Rectal smooth muscle tissue (tissue), 1 donor: Measurements from ENCODE around the gene SLC6A19.
"Not testable (repeated sequence)": the region's sequence is repeated elsewhere in the genome, so short reads cannot be mapped to it uniquely, and the experiment has no call there.

Experiments
- H3K27ac ChIP-seq: one replicate; pipeline ENCODE4 v1.7.0; 2013; ENCODE audit warnings: low read depth, low read length, inconsistent platforms
- H3K27me3 ChIP-seq: one replicate; pipeline ENCODE4 v1.7.0; 2013; ENCODE audit warnings: low read length; ENCODE audit not compliant: control insufficient read depth, insufficient read depth
- H3K36me3 ChIP-seq: one replicate; pipeline ENCODE4 v1.7.0; 2013; ENCODE audit warnings: low read length; ENCODE audit not compliant: control insufficient read depth, insufficient read depth
- H3K4me1 ChIP-seq: one replicate; pipeline ENCODE4 v1.7.0; 2013; ENCODE audit warnings: low read length; ENCODE audit not compliant: control insufficient read depth, insufficient read depth
- H3K4me3 ChIP-seq: one replicate; pipeline ENCODE4 v1.7.0; 2013; ENCODE audit warnings: low read length
- H3K9ac ChIP-seq: one replicate; pipeline ENCODE4 v1.7.0; 2013; ENCODE audit warnings: low read length

Gene SLC6A19

GRCh38 chr5:1257363-1257762 is 56.0 kb downstream of the SLC6A19 start:
- H3K4me3 ChIP-seq = no peak overlapping the region
- no peaks in the 10 kb centered on the region for H3K27me3 ChIP-seq
- no peaks in the 10 kb centered on the region for H3K36me3 ChIP-seq
- H3K9ac ChIP-seq = no peak overlapping the region
- no peak overlapping the region for H3K27ac ChIP-seq
- no peaks in the 10 kb centered on the region for H3K4me1 ChIP-seq

DNA sequence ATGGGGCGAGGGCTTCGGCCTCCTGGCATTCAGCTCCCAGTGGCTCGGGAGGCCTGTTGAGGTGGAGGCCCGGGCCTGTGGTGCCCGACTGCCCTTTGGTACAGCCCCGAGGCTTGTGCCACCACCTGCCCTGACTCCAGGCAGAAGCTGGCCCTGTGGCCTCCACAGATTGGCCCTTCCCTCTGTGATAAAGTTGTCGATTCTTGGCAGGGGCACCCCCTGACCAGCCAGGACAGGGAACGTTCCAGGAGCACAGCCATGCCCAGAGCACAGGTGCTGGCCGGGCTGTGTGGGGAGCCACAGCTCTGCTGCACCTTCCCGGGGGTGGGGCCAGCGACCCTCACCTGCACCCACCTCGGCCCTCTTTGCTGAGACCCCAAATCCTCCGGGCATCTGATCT is 56.4 kb downstream of the SLC6A19 start:
- Histone ChIP-seq H3K4me1 (no peaks in the 10 kb centered on the region), H3K9ac (no peak overlapping the region), H3K27ac (no peak overlapping the region), H3K36me3 (no peaks in the 10 kb centered on the region), H3K4me3 (no peak overlapping the region), H3K27me3 (no peaks in the 10 kb centered on the region)

GRCh38 chr5:1259806-1260480 is 58.5 kb downstream of the SLC6A19 start:
- no peak overlapping the region for H3K9ac ChIP-seq
- H3K4me1 ChIP-seq = no peaks in the 10 kb centered on the region
- H3K36me3 ChIP-seq = no peaks in the 10 kb centered on the region
- H3K4me3 ChIP-seq = no peak overlapping the region
- no peaks in the 10 kb centered on the region for H3K27me3 ChIP-seq
- H3K27ac ChIP-seq = no peak overlapping the region

- Histone ChIP-seq H3K36me3 (no peaks in the 10 kb centered on the region), H3K4me1 (no peaks in the 10 kb centered on the region), H3K27me3 (no peaks in the 10 kb centered on the region), H3K4me3 (no peak overlapping the region), H3K27ac (no peak overlapping the region), H3K9ac (no peak overlapping the region)
These were observed 60.2 kb downstream of the SLC6A19 start for GRCh38 chr5:1261643-1262042.

DNA sequence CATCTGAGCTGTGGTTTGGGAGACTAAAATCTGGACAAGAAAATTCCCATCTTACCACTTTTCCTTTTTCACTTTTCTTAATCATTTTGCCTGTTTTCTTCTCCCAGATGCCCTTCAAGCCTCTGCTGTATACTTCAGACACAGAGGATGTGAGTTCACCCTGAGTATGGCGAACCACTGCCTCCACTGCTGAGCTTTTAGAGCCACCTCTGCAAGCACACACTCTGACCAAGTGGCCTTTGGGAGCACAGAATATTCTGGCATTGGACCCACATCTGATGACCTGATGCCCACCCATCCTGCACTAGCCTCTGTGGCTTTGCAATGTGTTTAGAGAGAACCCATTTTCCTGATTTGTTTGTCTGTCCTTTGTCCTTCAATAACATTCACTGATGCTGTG is 61.0 kb downstream of the SLC6A19 start:
- no peak overlapping the region for H3K4me3 ChIP-seq
- no peaks in the 10 kb centered on the region for H3K27me3 ChIP-seq
- H3K9ac ChIP-seq = no peak overlapping the region
- H3K27ac ChIP-seq = no peak overlapping the region
- no peaks in the 10 kb centered on the region for H3K4me1 ChIP-seq
- H3K36me3 ChIP-seq = no peaks in the 10 kb centered on the region

DNA sequence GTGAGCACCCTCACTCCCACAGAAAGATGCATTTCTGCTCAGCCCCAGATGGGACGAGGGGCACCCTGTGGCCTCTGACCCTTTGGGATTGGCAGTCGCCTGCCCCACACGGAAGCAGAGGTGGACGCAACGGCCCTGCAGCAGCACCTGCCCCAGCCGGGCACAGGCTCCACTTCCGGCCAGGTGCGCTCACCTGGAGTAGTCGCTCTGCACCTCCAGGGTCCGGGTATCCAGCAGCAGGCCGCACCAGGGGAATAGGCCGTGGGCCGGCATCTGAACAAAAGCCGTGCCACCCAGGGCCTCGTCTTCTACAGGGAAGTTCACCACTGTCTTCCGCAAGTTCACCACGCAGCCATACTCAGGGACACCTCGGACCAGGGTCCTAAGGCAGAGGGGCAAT is 62.8 kb downstream of the SLC6A19 start:
- Histone ChIP-seq H3K27ac (no peak overlapping the region), H3K9ac (no peak overlapping the region), H3K27me3 (no peaks in the 10 kb centered on the region), H3K36me3 (no peaks in the 10 kb centered on the region), H3K4me1 (no peaks in the 10 kb centered on the region), H3K4me3 (no peak overlapping the region)

GRCh38 chr5:1265026-1265425 is 63.6 kb downstream of the SLC6A19 start:
- H3K27ac ChIP-seq = no peak overlapping the region
- H3K4me3 ChIP-seq = no peak overlapping the region
- no peaks in the 10 kb centered on the region for H3K4me1 ChIP-seq
- no peak overlapping the region for H3K9ac ChIP-seq
- H3K27me3 ChIP-seq = no peaks in the 10 kb centered on the region
- H3K36me3 ChIP-seq = no peaks in the 10 kb centered on the region

- no peaks in the 10 kb centered on the region for H3K27me3 ChIP-seq
- no peak overlapping the region for H3K9ac ChIP-seq
- H3K4me3 ChIP-seq = no peak overlapping the region
- H3K4me1 ChIP-seq = no peaks in the 10 kb centered on the region
- no peak overlapping the region for H3K27ac ChIP-seq
- H3K36me3 ChIP-seq = no peaks in the 10 kb centered on the region
These were observed 64.4 kb downstream of the SLC6A19 start for GRCh38 chr5:1265461-1266455.

- H3K4me1 ChIP-seq = no peaks in the 10 kb centered on the region
- H3K4me3 ChIP-seq = no peak overlapping the region
These were observed 65.4 kb downstream of the SLC6A19 start for GRCh38 chr5:1266791-1267190.

DNA sequence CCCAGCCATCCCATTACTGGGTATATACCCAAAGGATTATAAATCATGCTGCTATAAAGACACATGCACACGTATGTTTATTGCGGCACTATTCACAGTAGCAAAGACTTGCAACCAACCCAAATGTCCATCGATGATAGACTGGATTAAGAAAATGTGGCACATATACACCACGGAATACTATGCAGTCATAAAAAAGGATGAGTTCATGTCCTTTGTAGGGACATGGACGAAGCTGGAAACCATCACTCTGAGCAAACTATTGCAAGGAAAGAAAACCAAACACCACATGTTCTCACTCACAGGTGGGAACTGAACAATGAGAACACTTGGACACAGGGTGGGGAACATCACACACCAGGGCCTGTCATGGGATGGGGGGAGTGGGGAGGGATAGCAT is 66.1 kb downstream of the SLC6A19 start:
- H3K27me3 ChIP-seq, H3K36me3 ChIP-seq, H3K4me1 ChIP-seq, H3K4me3 ChIP-seq, H3K9ac ChIP-seq, H3K27ac ChIP-seq: not testable (repeated sequence)

More at GRCh38 chr5:1266791-1267190, 65.4 kb downstream of the SLC6A19 start:
- no peaks in the 10 kb centered on the region for H3K36me3 ChIP-seq
- H3K27me3 ChIP-seq = no peaks in the 10 kb centered on the region
- H3K9ac ChIP-seq = no peak overlapping the region
- no peak overlapping the region for H3K27ac ChIP-seq

GRCh38 chr5:1268056-1268455 is 66.7 kb downstream of the SLC6A19 start:
- no peak overlapping the region for H3K9ac ChIP-seq
- H3K27me3 ChIP-seq = no peaks in the 10 kb centered on the region
- H3K27ac ChIP-seq = no peak overlapping the region
- H3K36me3 ChIP-seq = no peaks in the 10 kb centered on the region
- no peak overlapping the region for H3K4me3 ChIP-seq
- H3K4me1 ChIP-seq = no peaks in the 10 kb centered on the region

DNA sequence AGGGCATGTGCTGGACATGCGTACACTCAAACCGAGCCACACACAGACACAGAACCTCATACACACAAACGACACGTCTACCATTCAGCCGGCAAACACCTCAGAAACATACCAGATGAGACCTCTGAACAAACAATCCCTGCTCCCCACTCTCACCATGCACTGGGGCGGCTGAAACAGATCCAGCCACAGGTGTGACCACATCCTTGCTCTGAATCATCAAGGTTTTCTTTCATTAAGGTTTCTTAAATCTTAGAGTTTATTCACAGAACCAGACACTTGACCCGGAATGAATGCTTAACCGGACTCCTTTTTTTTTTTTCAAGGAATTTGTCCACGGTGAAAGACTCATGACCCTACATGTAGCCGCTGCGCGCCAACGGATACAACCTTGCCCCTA is 67.3 kb downstream of the SLC6A19 start:
- no peaks in the 10 kb centered on the region for H3K4me1 ChIP-seq
- H3K27ac ChIP-seq = no peak overlapping the region
- H3K9ac ChIP-seq = no peak overlapping the region
- no peaks in the 10 kb centered on the region for H3K36me3 ChIP-seq
- H3K27me3 ChIP-seq = no peaks in the 10 kb centered on the region
- H3K4me3 ChIP-seq = no peak overlapping the region
